Ecto neural progenitor cell (in vitro differentiated cells): ENCODE measurements around the gene ACSF3.

ENCODE experiments used
- DNase-seq: peaks from one replicate; pipeline ENCODE4 v3.0.0-alpha.2; 2018; ENCODE audit warnings: low spot score

Gene ACSF3

DNA sequence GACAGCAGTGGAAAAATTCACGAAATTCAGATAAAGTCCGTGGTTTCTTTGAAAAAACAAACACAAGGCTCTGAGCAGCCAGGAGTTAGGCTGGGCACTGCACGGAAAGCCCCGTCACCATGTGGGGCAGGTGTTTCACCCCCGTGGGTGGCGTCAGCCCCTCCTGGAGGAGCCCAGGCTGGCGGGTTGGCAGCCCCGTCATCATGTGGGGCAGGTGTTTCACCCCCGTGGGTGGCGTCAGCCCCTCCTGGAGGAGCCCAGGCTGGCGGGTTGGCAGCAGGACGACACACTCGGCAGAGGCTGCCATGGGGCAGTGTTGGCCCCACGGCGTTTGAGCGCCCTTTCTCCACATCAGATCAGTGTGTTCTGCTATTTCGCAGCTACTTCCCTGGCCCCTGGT lies 38.1 kb downstream of the ACSF3 start:
- DNase-seq: no peak

- DNase-seq: no peak
Observed at GRCh38 chr16:89132194-89133005, 38.7 kb downstream of the ACSF3 start.

DNA sequence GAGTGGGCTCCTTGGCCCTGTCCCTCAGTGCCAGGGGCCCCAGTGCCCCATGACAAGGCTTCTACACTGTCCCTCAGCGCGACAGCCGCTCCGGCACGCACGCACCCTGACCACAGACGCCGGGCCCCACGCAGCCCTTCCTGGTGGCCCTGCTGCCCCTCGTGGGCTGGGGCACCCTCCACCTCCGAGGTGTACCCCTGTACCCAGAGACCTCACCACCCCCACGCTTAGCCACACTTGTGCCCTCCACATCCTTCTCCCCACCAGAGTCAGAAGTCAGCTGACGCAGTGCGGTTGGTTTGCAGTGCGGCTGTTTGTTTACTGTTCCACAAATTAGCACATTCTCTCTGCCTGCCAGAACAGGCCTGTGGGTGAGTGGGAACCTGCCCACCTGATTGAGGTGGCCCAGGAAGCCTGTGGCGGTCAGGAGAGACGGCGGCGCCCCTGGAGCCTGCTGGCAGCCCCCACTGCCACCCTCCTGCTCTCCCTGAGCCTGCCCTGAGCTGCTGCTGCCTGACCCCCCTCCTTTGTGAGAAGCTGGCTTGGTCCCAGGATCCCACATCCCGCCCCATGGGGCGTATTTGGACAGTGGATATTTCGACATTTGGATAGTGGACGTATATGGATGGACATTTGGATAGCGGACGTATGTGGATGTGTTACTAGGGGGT lies 39.9 kb downstream of the ACSF3 start:
- no peak for DNase-seq

GRCh38 chr16:89134269-89134668 lies 40.6 kb downstream of the ACSF3 start:
- DNase-seq: no peak

- DNase-seq: no peak
Observed at GRCh38 chr16:89135166-89135565, 41.5 kb downstream of the ACSF3 start.

DNA sequence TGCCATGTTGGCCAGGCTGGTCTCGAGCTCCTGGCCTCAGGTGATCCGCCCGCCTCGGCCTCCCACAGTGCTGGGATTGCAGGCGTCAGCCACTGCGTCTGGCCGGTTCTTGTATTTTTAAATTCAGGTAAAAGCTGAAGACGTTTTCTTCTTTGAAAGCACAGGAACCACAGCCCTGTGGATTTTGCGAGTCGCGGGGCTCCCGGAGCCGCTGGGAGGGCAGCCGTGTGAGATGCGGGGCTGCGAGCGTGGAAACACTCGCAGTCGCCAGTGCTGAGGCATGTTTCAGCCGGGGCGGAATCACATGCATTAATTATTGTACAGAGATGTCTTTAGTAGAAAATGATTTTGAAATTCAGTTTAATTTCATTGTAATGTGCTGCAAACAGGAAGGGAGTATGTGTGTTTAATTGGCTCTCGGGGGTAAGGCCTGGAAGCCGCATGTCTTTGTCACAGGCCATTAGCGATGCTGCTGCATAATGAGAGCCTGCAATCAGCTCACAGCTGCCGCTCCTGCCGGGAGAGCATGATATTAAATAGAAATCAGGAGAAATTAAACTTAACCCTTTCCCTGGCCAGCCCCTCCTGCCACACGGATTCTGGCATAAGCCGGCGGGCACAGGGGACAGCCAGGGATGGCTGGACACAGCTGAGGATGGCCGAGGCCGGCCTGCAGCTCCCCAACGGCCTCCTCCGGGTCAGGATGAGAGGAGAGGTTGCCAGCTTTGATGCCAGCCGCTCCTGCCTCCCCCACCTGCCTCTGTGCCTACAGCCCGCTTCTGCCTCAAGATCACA lies 42.5 kb downstream of the ACSF3 start:
- DNase-seq: no peak

- DNase-seq: no peak
Observed at GRCh38 chr16:89136931-89137330, 43.3 kb downstream of the ACSF3 start.

- DNase-seq: no peak
Observed at GRCh38 chr16:89137666-89138512, 44.2 kb downstream of the ACSF3 start.

GRCh38 chr16:89138513-89138795 lies 44.8 kb downstream of the ACSF3 start:
- DNase-seq: no peak

GRCh38 chr16:89138843-89139520 lies 45.3 kb downstream of the ACSF3 start:
- no peak for DNase-seq

- no peak for DNase-seq
Observed at GRCh38 chr16:89139907-89140361, 46.3 kb downstream of the ACSF3 start.

GRCh38 chr16:89140401-89140800 lies 46.7 kb downstream of the ACSF3 start:
- DNase-seq: no peak

- DNase-seq: no peak
Observed at GRCh38 chr16:89140981-89141883, 47.6 kb downstream of the ACSF3 start.

DNA sequence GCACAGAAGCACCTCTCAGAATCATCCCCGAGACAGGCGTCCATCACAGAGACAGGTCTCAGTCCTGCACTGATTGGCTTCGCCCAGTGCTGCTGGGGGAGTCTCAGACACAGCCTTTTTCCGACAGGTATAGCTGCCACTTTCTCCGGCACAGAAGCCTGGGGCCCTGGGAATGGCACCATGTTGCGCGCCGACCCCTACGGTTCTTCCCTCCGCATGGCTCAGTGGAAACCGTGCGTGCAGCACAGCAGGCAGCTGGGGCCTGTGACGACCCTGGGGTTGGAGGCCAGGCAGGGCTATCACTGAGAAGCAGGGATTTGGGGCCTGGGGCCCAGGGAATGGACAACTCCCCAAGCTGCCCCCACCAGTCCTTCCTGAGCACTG lies 48.2 kb downstream of the ACSF3 start:
- DNase-seq: no peak

DNA sequence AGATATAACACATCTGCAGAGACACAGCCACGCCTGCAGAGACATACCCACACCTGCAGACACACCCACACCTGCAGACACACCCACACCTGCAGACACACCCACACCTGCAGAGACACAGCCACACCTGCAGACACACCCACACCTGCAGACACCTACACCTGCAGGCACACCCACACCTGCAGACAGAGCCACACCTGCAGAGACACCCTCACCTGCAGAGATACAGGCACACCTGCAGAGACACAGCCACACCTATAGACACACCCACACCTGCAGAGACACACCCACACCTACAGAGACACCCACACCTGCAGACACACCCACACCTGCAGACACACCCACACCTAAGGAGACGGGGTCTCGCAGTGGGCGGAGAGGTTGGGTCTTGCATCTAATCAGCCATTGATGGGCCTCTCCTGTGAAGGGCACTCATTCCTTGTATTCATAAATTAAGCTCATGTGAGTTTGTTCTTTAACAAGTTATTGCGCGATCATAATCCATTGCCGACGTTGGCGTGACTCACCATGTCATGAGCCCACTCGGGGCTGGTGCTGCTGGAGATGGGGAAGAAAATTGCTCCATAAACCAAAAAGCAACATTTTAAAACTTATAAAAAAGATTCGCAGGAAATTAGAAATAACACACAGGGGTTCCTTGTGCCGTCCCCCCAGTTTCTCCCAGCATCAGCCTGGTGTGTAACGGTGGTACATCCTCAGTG lies 49.0 kb downstream of the ACSF3 start:
- DNase-seq: no peak

- no peak for DNase-seq
Observed at GRCh38 chr16:89143201-89143741, 49.6 kb downstream of the ACSF3 start.

DNA sequence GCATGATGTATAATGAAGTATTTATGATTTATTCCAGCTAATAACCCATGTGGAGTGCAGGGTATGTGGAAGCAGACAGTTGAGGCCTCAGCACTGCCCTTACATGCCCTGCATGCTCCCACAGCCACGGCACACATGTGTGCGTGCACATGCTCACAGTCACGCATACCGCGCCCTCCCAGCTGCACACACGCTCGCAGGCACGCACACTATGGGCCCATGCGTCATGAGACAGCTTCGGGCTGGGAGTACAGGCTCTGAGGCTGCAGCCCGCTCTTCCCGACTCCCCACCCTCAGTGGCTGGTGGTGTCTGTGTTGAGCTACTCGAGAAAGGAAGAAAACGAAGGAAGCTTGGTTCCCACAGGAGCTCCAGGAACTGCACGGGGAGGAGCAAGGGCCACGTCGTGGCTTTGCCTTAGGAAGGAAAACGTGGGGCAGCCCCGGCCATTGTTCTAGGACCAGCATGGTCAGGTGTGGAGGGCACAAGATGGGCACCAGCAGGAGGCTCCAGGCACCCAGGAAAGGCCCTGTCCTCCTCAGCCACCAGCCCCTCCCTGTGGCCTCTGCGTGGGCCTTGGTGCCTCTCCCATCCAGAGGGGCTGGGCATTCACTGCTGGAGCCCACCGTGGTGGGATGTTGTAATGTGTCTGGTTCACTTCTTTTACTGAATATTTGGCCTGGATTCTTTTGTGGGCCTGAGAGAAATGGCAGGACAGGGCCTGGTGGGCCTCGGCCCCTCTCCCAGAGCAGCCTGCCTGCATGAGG lies 50.4 kb downstream of the ACSF3 start:
- DNase-seq: no peak

DNA sequence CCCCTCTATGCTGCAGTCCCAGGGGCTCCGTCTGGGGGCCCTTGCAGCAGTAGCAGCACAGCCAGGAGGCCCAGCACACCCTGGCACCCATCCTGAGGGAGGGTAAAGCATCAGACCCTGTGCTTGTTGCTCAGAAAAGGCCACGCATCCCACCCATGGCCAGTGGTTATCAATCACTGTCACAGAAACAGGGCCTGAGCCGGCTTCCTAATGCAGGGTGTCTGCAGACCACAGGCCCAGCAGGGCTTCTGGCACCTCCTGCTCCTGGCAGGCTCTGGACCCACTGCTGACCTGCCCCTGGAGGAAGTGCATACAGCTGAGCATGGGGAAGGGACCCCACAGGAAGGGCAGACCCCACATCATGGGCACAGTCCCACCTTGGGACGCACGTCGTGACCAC lies 51.0 kb downstream of the ACSF3 start:
- DNase-seq: no peak
